ENCODE measurements around the gene JADE2. TPM values are rescaled to one million over a fixed set of nuclear protein-coding genes. Genes with fewer than 3 reads are reported as not detected.
"Not testable (repeated sequence)": the region's sequence is repeated elsewhere in the genome, so short reads cannot be mapped to it uniquely, and the experiment has no call there.

JADE2 gene
- total RNA-seq, 1 donor from 2014 or later, result 16.8 TPM

- Mint-ChIP-seq H3K36me3 (ENCODE audit: low read depth) (no peaks in the 10 kb centered on the region), H3K27ac (ENCODE audit: unreplicated experiment) (peak overlapping the region; percentile 68), H3K4me3 (ENCODE audit: unreplicated experiment) (no peak overlapping the region), H3K9me3 (ENCODE audit: low read depth) (no peaks in the 10 kb centered on the region), H3K4me1 (ENCODE audit: low read depth) (peaks cover 48% of the 10 kb centered on the region), H3K27me3 (ENCODE audit: low read depth) (no peaks in the 10 kb centered on the region)
- TF ChIP-seq, protein P1, sequence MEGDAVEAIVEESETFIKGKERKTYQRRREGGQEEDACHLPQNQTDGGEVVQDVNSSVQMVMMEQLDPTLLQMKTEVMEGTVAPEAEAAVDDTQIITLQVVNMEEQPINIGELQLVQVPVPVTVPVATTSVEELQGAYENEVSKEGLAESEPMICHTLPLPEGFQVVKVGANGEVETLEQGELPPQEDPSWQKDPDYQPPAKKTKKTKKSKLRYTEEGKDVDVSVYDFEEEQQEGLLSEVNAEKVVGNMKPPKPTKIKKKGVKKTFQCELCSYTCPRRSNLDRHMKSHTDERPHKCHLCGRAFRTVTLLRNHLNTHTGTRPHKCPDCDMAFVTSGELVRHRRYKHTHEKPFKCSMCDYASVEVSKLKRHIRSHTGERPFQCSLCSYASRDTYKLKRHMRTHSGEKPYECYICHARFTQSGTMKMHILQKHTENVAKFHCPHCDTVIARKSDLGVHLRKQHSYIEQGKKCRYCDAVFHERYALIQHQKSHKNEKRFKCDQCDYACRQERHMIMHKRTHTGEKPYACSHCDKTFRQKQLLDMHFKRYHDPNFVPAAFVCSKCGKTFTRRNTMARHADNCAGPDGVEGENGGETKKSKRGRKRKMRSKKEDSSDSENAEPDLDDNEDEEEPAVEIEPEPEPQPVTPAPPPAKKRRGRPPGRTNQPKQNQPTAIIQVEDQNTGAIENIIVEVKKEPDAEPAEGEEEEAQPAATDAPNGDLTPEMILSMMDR (IDR thresholded peaks at IDR 0.05), result no peak
- peak; percentile 33 for DNase-seq (ENCODE audit: low spot score)
These were observed 16.0 kb upstream of the JADE2 start for GRCh38 chr5:134509308-134510040.

DNA sequence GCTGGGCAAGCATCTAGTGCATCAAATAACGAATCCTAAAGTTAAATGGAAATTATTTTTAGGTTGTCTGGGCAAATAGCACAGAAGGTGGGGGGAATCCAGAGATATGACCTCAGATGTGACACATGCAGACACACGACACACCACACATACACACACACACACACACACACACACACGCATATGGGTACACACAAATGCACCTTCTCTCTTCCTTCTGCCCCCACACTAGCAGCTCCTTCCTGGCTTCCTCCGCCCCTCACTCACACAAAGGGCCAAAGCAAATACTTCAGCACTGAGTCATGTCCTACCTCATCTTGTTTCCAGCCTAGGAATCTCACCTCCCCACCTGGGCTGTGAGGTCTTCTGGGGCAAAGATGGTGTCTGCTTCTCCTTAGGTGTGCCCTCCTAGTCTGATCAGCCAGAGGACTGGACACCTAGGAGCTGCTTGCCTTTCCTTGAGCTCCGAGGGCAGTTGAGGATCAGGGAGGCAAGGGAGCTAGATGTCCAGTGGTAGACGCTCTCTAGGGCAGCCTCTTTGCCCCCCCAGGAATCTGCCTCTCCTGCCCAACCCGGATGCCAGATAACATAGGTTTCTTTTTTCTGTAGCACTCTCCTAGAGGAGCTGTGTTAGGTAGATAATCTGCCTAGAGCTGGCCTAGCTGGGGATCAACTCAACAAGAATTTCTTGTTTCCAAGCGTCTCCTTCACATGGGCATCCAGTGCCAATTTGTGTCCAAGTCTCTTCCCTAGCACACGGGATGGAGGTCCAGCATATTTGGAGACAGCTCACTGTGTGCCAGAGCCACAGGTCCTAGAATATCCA, 14.3 kb upstream of the JADE2 start:
- no peak overlapping the region for H3K4me3 Mint-ChIP-seq (ENCODE audit: unreplicated experiment)
- H3K36me3 Mint-ChIP-seq (ENCODE audit: low read depth), result no peaks in the 10 kb centered on the region
- peaks cover 44% of the 10 kb centered on the region for H3K4me1 Mint-ChIP-seq (ENCODE audit: low read depth)
- H3K9me3 Mint-ChIP-seq (ENCODE audit: low read depth), result no peaks in the 10 kb centered on the region
- H3K27ac Mint-ChIP-seq (ENCODE audit: unreplicated experiment), result peak overlapping the region; percentile 76
- TF ChIP-seq, protein P1 (IDR thresholded peaks at IDR 0.05), result no peak
- DNase-seq (ENCODE audit: low spot score), result peak; percentile 15
- H3K27me3 Mint-ChIP-seq (ENCODE audit: low read depth), result no peaks in the 10 kb centered on the region

- Mint-ChIP-seq H3K36me3 (ENCODE audit: low read depth) (no peaks in the 10 kb centered on the region), H3K27ac (ENCODE audit: unreplicated experiment) (peak overlapping the region; percentile 76), H3K9me3 (ENCODE audit: low read depth) (no peaks in the 10 kb centered on the region), H3K27me3 (ENCODE audit: low read depth) (no peaks in the 10 kb centered on the region), H3K4me1 (ENCODE audit: low read depth) (peaks cover 38% of the 10 kb centered on the region), H3K4me3 (ENCODE audit: unreplicated experiment) (no peak overlapping the region)
- TF ChIP-seq, protein P1 (IDR thresholded peaks at IDR 0.05), result peak; percentile 37
- DNase-seq (ENCODE audit: low spot score), result peak; percentile 52
These were observed 13.4 kb upstream of the JADE2 start for GRCh38 chr5:134511796-134512660.

DNA sequence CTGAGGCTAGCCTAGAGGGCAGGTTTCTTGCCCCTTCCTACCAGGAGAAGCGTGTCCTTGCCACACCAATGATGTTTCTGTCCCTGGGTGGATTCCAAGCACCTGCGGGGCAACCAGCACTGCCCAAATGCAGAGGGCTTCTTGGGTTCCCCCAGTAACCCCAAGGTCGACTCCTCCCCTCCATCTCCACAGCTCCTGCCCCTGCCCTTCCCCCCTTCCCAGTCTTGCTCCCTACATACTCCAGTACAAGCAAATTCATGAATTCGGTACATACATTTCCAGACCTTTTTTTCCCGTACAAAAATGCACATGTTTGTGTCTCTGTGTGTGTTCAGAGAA, 12.8 kb upstream of the JADE2 start:
- Mint-ChIP-seq H3K4me1 (ENCODE audit: low read depth) (peaks cover 38% of the 10 kb centered on the region), H3K9me3 (ENCODE audit: low read depth) (no peaks in the 10 kb centered on the region), H3K27ac (ENCODE audit: unreplicated experiment) (no peak overlapping the region), H3K36me3 (ENCODE audit: low read depth) (no peaks in the 10 kb centered on the region), H3K27me3 (ENCODE audit: low read depth) (no peaks in the 10 kb centered on the region), H3K4me3 (ENCODE audit: unreplicated experiment) (no peak overlapping the region)
- peak; percentile 39 for DNase-seq (ENCODE audit: low spot score)
- TF ChIP-seq, protein P1 (IDR thresholded peaks at IDR 0.05), result no peak

DNA sequence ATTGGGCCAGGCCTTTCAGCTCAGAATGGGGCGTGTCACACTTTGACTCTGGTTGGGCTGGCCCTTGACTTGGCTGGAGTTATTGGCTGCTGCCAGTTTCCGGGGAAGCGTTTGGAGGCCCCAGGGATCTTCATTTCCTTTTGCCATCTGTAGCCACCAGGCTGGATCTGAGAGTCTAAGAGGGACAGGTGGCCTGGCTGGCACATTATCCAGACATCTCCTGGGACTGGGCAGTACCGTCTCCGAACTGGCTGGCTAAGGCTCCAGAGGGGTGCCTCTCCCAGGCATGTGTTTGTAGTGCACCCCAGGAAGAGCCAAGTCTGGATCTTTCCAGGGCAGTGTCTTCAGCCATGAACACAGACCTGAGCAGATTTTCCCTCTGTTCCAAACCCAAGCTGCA, 9.7 kb upstream of the JADE2 start:
- H3K4me1 Mint-ChIP-seq (ENCODE audit: low read depth), result peaks cover 19% of the 10 kb centered on the region
- no peak overlapping the region for H3K27ac Mint-ChIP-seq (ENCODE audit: unreplicated experiment)
- no peak for DNase-seq (ENCODE audit: low spot score)
- H3K27me3 Mint-ChIP-seq (ENCODE audit: low read depth), result peaks cover 5% of the 10 kb centered on the region
- H3K9me3 Mint-ChIP-seq (ENCODE audit: low read depth), result no peaks in the 10 kb centered on the region
- TF ChIP-seq, protein P1 (IDR thresholded peaks at IDR 0.05), result no peak
- H3K36me3 Mint-ChIP-seq (ENCODE audit: low read depth), result no peaks in the 10 kb centered on the region
- no peak overlapping the region for H3K4me3 Mint-ChIP-seq (ENCODE audit: unreplicated experiment)

DNA sequence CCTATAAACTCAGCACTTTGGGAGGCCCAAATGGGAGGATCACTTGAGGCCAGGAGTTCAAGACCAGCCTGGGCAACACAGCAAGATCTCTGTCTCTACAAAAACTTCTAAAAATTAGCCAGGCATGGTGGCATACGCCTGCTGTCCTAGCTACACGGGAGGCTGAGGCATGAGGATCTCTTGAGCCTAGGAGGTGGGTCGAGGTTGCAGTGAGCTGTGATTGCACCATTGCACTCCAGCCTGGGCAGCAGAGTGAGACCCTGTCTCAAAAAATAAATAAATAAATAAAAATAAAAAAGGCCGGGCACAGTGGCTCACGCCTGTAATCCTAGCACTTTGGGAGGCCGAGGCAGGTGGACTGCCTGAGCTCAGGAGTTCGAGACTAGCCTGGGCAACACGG, 8.5 kb upstream of the JADE2 start:
- H3K36me3 Mint-ChIP-seq (ENCODE audit: low read depth); H3K9me3 Mint-ChIP-seq (ENCODE audit: low read depth); DNase-seq (ENCODE audit: low spot score); H3K4me3 Mint-ChIP-seq (ENCODE audit: unreplicated experiment); H3K27ac Mint-ChIP-seq (ENCODE audit: unreplicated experiment); H3K4me1 Mint-ChIP-seq (ENCODE audit: low read depth): not testable (repeated sequence)
- peaks cover 13% of the 10 kb centered on the region for H3K27me3 Mint-ChIP-seq (ENCODE audit: low read depth)

All from chondrocyte (in vitro differentiated cells).